ENCODE results near the gene CMIP. TPM values are rescaled to one million over a fixed set of nuclear protein-coding genes. Genes with fewer than 3 reads are reported as not detected.

CMIP gene
- total RNA-seq, 2 experiments from 2014 or later = 65.4 to 76.7 TPM

GRCh38 chr16:81455006-81455405 lies 10.4 kb downstream of the CMIP start:
- ATAC-seq (ENCODE audit: low read depth) (no peak), DNase-seq (no peak)
- Mint-ChIP-seq H3K4me3 (no peak overlapping the region), H3K36me3 (peaks cover 40% of the 10 kb centered on the region), H3K27me3 (no peaks in the 10 kb centered on the region), H3K4me1 (peaks cover 49% of the 10 kb centered on the region), H3K9me3 (no peaks in the 10 kb centered on the region), H3K27ac (no peak overlapping the region)
- POLR2A ChIA-PET = no interaction called here

GRCh38 chr16:81455720-81456494 lies 11.3 kb downstream of the CMIP start:
- H3K4me3 Mint-ChIP-seq = no peak overlapping the region
- H3K9me3 Mint-ChIP-seq = no peaks in the 10 kb centered on the region
- DNase-seq = no peak
- H3K27me3 Mint-ChIP-seq = no peaks in the 10 kb centered on the region
- H3K27ac Mint-ChIP-seq = peak overlapping the region; percentile 13
- peaks cover 48% of the 10 kb centered on the region for H3K4me1 Mint-ChIP-seq
- H3K36me3 Mint-ChIP-seq = peaks cover 38% of the 10 kb centered on the region
- POLR2A ChIA-PET = interaction anchor here (1.4 kb wide), 1 partner anchor 38 kb away, joined by 4 read pairs; no protein-coding TSS in a partner anchor
- ATAC-seq (ENCODE audit: low read depth) = no peak

- H3K27me3 Mint-ChIP-seq = no peaks in the 10 kb centered on the region
- peaks cover 43% of the 10 kb centered on the region for H3K4me1 Mint-ChIP-seq
- DNase-seq (no peak), ATAC-seq (ENCODE audit: low read depth) (no peak)
- peaks cover 36% of the 10 kb centered on the region for H3K36me3 Mint-ChIP-seq
- H3K9me3 Mint-ChIP-seq = no peaks in the 10 kb centered on the region
- POLR2A ChIA-PET = interaction anchor here (1.4 kb wide), 1 partner anchor 37 kb away, joined by 4 read pairs; no protein-coding TSS in a partner anchor
- no peak overlapping the region for H3K4me3 Mint-ChIP-seq
- H3K27ac Mint-ChIP-seq = no peak overlapping the region
Measured at GRCh38 chr16:81456523-81457325, 12.1 kb downstream of the CMIP start.

- H3K4me3 Mint-ChIP-seq = no peak overlapping the region
- no peak for ATAC-seq (ENCODE audit: low read depth)
- peaks cover 42% of the 10 kb centered on the region for H3K4me1 Mint-ChIP-seq
- H3K27ac Mint-ChIP-seq = no peak overlapping the region
- POLR2A ChIA-PET = no interaction called here
- H3K36me3 Mint-ChIP-seq = peaks cover 30% of the 10 kb centered on the region
- H3K27me3 Mint-ChIP-seq = no peaks in the 10 kb centered on the region
- H3K9me3 Mint-ChIP-seq = no peaks in the 10 kb centered on the region
- DNase-seq = no peak
Measured at GRCh38 chr16:81457326-81458133, 12.9 kb downstream of the CMIP start.

GRCh38 chr16:81458149-81458669 lies 13.6 kb downstream of the CMIP start:
- DNase-seq = no peak
- Mint-ChIP-seq H3K9me3 (no peaks in the 10 kb centered on the region), H3K27me3 (no peaks in the 10 kb centered on the region), H3K27ac (no peak overlapping the region), H3K4me3 (no peak overlapping the region), H3K36me3 (peaks cover 31% of the 10 kb centered on the region), H3K4me1 (peaks cover 41% of the 10 kb centered on the region)
- POLR2A ChIA-PET = no interaction called here
- ATAC-seq (ENCODE audit: low read depth) = no peak

GRCh38 chr16:81458827-81459598 lies 14.4 kb downstream of the CMIP start:
- Mint-ChIP-seq H3K36me3 (peaks cover 31% of the 10 kb centered on the region), H3K27me3 (no peaks in the 10 kb centered on the region), H3K9me3 (no peaks in the 10 kb centered on the region), H3K27ac (peak overlapping the region; percentile 15), H3K4me3 (no peak overlapping the region), H3K4me1 (peaks cover 37% of the 10 kb centered on the region)
- ATAC-seq (ENCODE audit: low read depth) = no peak
- DNase-seq = no peak
- POLR2A ChIA-PET = no interaction called here

- Mint-ChIP-seq H3K27me3 (no peaks in the 10 kb centered on the region), H3K27ac (no peak overlapping the region), H3K36me3 (peaks cover 33% of the 10 kb centered on the region), H3K4me1 (peaks cover 34% of the 10 kb centered on the region), H3K9me3 (no peaks in the 10 kb centered on the region), H3K4me3 (no peak overlapping the region)
- no peak for ATAC-seq (ENCODE audit: low read depth)
- no peak for DNase-seq
- POLR2A ChIA-PET = no interaction called here
Measured at GRCh38 chr16:81460075-81460474, 15.5 kb downstream of the CMIP start.

- ATAC-seq (ENCODE audit: low read depth) (no peak), DNase-seq (no peak)
- POLR2A ChIA-PET = no interaction called here
- H3K4me3 Mint-ChIP-seq = no peak overlapping the region
- H3K27ac Mint-ChIP-seq = no peak overlapping the region
- no peaks in the 10 kb centered on the region for H3K27me3 Mint-ChIP-seq
- H3K4me1 Mint-ChIP-seq = peaks cover 34% of the 10 kb centered on the region
- peaks cover 39% of the 10 kb centered on the region for H3K36me3 Mint-ChIP-seq
- no peaks in the 10 kb centered on the region for H3K9me3 Mint-ChIP-seq
Measured at GRCh38 chr16:81461243-81461642, 16.6 kb downstream of the CMIP start.

- POLR2A ChIA-PET = interaction anchor here (1.3 kb wide), 1 partner anchor 59 kb away, joined by 3 read pairs; no protein-coding TSS in a partner anchor
- H3K27me3 Mint-ChIP-seq = no peaks in the 10 kb centered on the region
- H3K4me3 Mint-ChIP-seq = no peak overlapping the region
- DNase-seq = no peak
- H3K4me1 Mint-ChIP-seq = peaks cover 36% of the 10 kb centered on the region
- no peak overlapping the region for H3K27ac Mint-ChIP-seq
- no peaks in the 10 kb centered on the region for H3K9me3 Mint-ChIP-seq
- H3K36me3 Mint-ChIP-seq = peaks cover 42% of the 10 kb centered on the region
- no peak for ATAC-seq (ENCODE audit: low read depth)
Measured at GRCh38 chr16:81461766-81462165, 17.2 kb downstream of the CMIP start.

GRCh38 chr16:81462683-81463082 lies 18.1 kb downstream of the CMIP start:
- Mint-ChIP-seq H3K27me3 (no peaks in the 10 kb centered on the region), H3K9me3 (no peaks in the 10 kb centered on the region), H3K27ac (peak overlapping the region; percentile 15), H3K4me1 (peaks cover 33% of the 10 kb centered on the region), H3K4me3 (no peak overlapping the region), H3K36me3 (peaks cover 38% of the 10 kb centered on the region)
- POLR2A ChIA-PET = interaction anchor here (1.3 kb wide), 1 partner anchor 58 kb away, joined by 3 read pairs; no protein-coding TSS in a partner anchor
- DNase-seq = no peak
- no peak for ATAC-seq (ENCODE audit: low read depth)

- Mint-ChIP-seq H3K4me1 (peaks cover 35% of the 10 kb centered on the region), H3K9me3 (no peaks in the 10 kb centered on the region)
Measured at GRCh38 chr16:81463296-81463890, 18.8 kb downstream of the CMIP start.

GRCh38 chr16:81464279-81464678 lies 19.7 kb downstream of the CMIP start:
- Mint-ChIP-seq H3K4me1 (peaks cover 40% of the 10 kb centered on the region), H3K9me3 (no peaks in the 10 kb centered on the region), H3K27me3 (no peaks in the 10 kb centered on the region), H3K27ac (no peak overlapping the region), H3K36me3 (peaks cover 27% of the 10 kb centered on the region), H3K4me3 (no peak overlapping the region)
- ATAC-seq (ENCODE audit: low read depth) = no peak
- POLR2A ChIA-PET = no interaction called here
- no peak for DNase-seq

More at GRCh38 chr16:81463296-81463890, 18.8 kb downstream of the CMIP start:
- ATAC-seq (ENCODE audit: low read depth) (no peak), DNase-seq (no peak)
- Mint-ChIP-seq H3K36me3 (peaks cover 36% of the 10 kb centered on the region), H3K4me3 (no peak overlapping the region), H3K27me3 (no peaks in the 10 kb centered on the region), H3K27ac (no peak overlapping the region)
- POLR2A ChIA-PET = no interaction called here
